ENCODE measurements around the gene CLCNKA.

Gene CLCNKA

DNA sequence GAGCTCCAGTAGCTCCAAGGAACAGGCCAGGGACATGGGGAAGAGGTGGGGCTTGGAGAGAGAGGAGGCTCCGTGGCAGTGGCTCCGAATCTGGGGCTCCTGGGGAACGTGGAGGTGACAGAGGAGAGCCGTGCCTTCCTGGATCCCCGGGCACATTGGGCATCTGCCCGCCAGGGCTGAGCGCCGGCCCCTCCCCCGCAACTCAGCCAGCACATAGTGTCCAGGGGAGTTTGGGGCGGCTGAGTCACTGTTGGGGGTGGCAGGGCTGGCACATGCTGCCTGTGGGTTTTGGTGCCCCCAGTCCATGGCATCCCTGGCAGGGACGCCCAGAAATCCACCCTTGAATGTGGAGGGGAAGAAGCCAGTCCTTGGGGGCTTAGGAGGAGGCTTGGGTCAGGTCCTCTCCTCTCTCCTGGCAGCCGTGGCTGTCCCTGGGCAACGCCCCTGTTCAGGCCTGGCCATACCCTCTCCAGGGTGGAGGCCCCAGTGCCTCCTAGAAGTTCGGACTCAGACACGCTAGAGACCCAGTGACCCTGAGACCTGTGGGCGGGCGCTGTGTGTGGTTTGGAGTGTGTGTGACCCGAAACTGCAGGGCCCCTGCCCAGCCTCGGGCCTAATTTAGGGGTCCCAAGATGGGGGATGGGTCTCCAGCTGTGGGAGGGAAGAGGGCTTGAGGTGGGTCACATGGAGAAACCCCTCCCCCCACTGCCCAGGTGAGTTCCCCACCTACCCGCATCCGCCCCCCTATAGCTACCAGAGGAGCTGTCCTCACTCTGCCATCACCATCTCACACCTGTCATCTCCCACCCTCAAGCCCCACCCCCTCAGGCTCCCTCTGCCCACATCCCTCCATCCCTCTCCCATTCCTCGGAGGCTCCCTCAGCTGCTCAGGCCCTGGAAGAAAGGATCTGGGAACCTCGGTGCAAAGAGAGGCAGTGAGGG is 5.6 kb upstream of the CLCNKA start:
- no peak for DNase-seq (ENCODE audit: low read depth)
- no peak overlapping the region for H3K4me3 ChIP-seq (ENCODE audit: low read depth, low read length)
- TF ChIP-seq MYC (IDR thresholded peaks at IDR 0.05; ENCODE audit: low read depth, low read length) (no peak), POLR2A (IDR thresholded peaks at IDR 0.05; ENCODE audit: extremely low read depth, insufficient read length) (no peak)
- TF ChIP-seq, protein P1, sequence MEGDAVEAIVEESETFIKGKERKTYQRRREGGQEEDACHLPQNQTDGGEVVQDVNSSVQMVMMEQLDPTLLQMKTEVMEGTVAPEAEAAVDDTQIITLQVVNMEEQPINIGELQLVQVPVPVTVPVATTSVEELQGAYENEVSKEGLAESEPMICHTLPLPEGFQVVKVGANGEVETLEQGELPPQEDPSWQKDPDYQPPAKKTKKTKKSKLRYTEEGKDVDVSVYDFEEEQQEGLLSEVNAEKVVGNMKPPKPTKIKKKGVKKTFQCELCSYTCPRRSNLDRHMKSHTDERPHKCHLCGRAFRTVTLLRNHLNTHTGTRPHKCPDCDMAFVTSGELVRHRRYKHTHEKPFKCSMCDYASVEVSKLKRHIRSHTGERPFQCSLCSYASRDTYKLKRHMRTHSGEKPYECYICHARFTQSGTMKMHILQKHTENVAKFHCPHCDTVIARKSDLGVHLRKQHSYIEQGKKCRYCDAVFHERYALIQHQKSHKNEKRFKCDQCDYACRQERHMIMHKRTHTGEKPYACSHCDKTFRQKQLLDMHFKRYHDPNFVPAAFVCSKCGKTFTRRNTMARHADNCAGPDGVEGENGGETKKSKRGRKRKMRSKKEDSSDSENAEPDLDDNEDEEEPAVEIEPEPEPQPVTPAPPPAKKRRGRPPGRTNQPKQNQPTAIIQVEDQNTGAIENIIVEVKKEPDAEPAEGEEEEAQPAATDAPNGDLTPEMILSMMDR (IDR thresholded peaks at IDR 0.05; ENCODE audit: low read depth, low read length) = no peak
- TF ChIP-seq, protein P2, sequence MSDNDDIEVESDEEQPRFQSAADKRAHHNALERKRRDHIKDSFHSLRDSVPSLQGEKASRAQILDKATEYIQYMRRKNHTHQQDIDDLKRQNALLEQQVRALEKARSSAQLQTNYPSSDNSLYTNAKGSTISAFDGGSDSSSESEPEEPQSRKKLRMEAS (IDR thresholded peaks at IDR 0.05; ENCODE audit: low read depth, low read length) = no peak

DNA sequence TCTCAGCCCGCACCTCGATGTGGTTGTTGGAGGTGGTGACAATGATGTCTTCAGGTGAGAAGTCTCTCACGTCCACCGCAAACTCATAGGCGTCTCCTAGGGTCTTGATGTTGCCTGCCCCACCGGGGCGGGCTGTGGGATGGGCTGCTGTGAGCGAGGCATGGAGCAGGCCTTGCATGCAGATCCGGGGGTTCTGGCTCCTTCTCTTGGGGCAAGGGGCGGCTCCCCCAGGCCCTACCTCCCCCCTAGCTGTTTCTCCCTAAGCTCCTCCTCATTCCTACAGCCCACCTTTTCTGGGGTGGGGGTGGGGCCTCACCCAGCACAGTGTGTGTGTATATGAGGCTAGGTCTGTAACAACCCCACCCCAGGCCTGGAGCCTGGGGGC is 4.8 kb upstream of the CLCNKA start:
- no peak for DNase-seq (ENCODE audit: low read depth)
- TF ChIP-seq POLR2A (IDR thresholded peaks at IDR 0.05; ENCODE audit: extremely low read depth, insufficient read length) = no peak
- TF ChIP-seq, protein P1 (IDR thresholded peaks at IDR 0.05; ENCODE audit: low read depth, low read length) = no peak
- no peak for TF ChIP-seq MYC (IDR thresholded peaks at IDR 0.05; ENCODE audit: low read depth, low read length)
- TF ChIP-seq, protein P2 (IDR thresholded peaks at IDR 0.05; ENCODE audit: low read depth, low read length) = no peak
- no peak overlapping the region for H3K4me3 ChIP-seq (ENCODE audit: low read depth, low read length)

DNA sequence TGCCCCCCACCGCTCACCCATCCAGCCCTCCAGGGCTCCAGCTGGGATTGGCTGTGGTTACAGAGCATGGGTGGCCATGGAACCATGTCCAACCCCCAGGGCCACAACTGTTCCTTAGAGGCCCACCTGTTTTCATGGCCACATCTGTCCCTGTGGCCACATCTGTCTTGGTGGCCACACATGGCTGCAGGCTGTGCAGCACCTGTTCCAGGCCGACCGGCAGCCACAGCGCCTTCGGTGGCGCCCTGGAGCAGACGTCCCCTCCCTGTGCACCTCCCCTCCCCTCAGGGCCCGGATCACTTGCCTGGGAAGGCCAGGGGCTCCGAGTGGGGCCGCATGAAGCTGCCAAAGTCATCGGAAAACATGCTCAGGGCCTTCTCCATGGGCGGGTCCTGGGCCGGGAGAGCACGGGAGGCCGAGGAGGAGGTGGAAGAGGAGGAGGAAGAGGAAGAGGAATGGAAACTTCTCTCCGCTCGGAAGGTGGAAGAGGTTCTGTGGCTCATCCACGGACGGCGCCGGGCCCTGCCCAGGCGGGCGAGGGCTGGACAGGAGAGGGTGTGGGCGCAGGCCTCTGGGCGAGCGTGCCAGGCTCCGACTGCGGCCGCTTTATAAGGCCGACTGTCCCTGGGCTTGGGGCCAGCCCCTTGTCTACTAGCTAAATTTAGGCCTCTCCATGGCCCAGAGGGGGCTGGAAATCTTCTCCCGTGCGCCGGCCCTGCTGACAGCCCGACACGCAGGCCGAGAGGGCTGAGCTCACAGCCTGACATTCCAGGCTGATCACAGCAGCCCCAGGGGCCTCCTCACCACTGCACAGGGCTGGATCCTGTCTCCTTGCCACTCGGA is 4.2 kb upstream of the CLCNKA start, which contains the start of gene HSPB7:
Gene HSPB7 (minus strand): TSS at position 583 of the 843 bp plus-strand sequence. CDS start 80 bp downstream, at position 503.
- TF ChIP-seq, protein P2 (IDR thresholded peaks at IDR 0.05; ENCODE audit: low read depth, low read length) = no peak
- TF ChIP-seq, protein P1 (IDR thresholded peaks at IDR 0.05; ENCODE audit: low read depth, low read length) = no peak
- no peak for TF ChIP-seq POLR2A (IDR thresholded peaks at IDR 0.05; ENCODE audit: extremely low read depth, insufficient read length)
- TF ChIP-seq MYC (IDR thresholded peaks at IDR 0.05; ENCODE audit: low read depth, low read length) = no peak
- H3K4me3 ChIP-seq (ENCODE audit: low read depth, low read length) = no peak within 1 kb of the TSS
- no peak for DNase-seq (ENCODE audit: low read depth)

DNA sequence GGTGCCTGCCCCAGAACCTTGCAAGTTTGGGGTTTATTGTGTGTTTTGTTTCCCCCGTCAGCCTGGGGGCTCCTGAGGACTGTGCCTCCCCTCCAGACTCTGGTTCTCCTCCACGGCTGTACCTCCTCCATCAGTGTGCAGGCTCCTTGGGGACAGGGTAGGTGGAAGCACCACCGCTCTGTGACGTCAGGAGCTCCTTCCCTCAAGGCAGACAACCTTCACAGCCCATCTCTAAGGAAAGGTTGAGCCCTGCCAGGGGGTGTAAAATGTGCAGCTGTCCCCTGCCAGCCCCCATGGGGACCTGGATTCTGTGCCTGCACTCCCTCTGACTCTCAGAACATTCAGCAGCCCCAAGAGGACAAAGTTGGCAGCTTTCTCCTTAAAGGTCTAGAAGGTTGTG is 3.5 kb upstream of the CLCNKA start:
- H3K4me3 ChIP-seq (ENCODE audit: low read depth, low read length) = no peak overlapping the region
- no peak for DNase-seq (ENCODE audit: low read depth)
- TF ChIP-seq, protein P1 (IDR thresholded peaks at IDR 0.05; ENCODE audit: low read depth, low read length) = no peak
- TF ChIP-seq POLR2A (IDR thresholded peaks at IDR 0.05; ENCODE audit: extremely low read depth, insufficient read length) = no peak
- TF ChIP-seq MYC (IDR thresholded peaks at IDR 0.05; ENCODE audit: low read depth, low read length) = no peak
- TF ChIP-seq, protein P2 (IDR thresholded peaks at IDR 0.05; ENCODE audit: low read depth, low read length) = no peak

DNA sequence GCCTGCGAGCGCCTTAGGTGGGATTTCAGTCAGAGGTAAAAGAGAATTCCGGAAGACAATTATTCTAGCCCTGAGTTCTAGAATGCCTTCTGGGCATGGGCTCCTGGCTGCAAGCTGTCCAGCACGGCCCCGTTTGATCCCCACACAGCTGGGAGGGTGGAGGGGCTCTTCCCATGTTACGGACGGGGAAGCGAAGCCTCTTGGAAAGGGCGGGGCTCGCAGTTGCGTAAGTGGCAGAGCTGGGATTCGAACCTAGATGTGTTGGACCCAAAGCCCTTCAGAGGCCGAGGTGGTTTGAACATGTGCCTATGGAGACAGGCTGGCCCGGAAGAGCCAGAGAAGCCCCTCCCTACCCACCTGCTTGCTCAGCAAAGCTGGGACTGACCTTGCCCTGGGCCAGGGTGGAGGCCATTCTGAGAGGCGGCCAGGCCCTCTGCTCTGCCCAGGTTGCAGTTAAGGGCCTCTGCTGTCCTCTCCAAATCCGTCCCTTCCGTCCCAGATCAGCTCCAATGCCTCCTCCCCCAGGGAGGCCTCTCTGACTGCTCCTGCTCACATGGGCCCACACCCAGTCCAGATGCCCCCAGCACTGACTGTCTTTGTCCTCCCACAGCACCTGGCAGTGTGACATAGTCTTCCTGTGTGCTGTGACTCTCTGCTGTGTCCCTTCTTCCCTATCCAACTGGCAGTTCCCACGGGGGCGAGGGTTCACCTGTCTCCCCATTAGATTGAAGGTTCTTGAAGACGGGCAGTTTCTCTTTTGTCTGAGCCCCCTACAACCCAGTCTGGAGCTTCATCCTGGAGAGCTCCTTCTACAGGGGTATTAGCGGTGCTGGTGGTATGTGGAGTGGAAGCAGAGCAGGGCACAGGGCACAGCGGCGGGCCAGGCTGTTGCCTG is 2.8 kb upstream of the CLCNKA start:
- DNase-seq (ENCODE audit: low read depth) = no peak
- no peak overlapping the region for H3K4me3 ChIP-seq (ENCODE audit: low read depth, low read length)
- TF ChIP-seq, protein P2 (IDR thresholded peaks at IDR 0.05; ENCODE audit: low read depth, low read length) = no peak
- TF ChIP-seq, protein P1 (IDR thresholded peaks at IDR 0.05; ENCODE audit: low read depth, low read length) = no peak
- TF ChIP-seq MYC (IDR thresholded peaks at IDR 0.05; ENCODE audit: low read depth, low read length) (no peak), POLR2A (IDR thresholded peaks at IDR 0.05; ENCODE audit: extremely low read depth, insufficient read length) (no peak)

All from NB4 (cell line).